GM20000 (cell line): ENCODE measurements around the gene SRRM5.
"Not testable (repeated sequence)": the region's sequence is repeated elsewhere in the genome, so short reads cannot be mapped to it uniquely, and the experiment has no call there.

ENCODE experiments used
- DNase-seq: peaks from one replicate; pipeline ENCODE4 v3.0.0; 2012; ENCODE audit warnings: low spot score
- CTCF ChIP-seq: IDR thresholded peaks from 2 replicates; pipeline ENCODE4 v1.5.1; 2012; ENCODE audit warnings: mild to moderate bottlenecking, control low read depth; ENCODE audit errors: extremely low read depth, missing control alignments

Gene SRRM5

GRCh38 chr19:43581467-43581866 is 30.4 kb upstream of the SRRM5 start:
- DNase-seq: no peak
- TF ChIP-seq CTCF: no peak

GRCh38 chr19:43582495-43582894 is 29.4 kb upstream of the SRRM5 start:
- TF ChIP-seq CTCF: no peak
- DNase-seq: no peak

GRCh38 chr19:43584484-43584883 is 27.4 kb upstream of the SRRM5 start:
- DNase-seq: no peak
- TF ChIP-seq CTCF: no peak

GRCh38 chr19:43586346-43586745 is 25.5 kb upstream of the SRRM5 start:
- no peak for DNase-seq
- TF ChIP-seq CTCF: no peak

GRCh38 chr19:43587029-43587428 is 24.9 kb upstream of the SRRM5 start:
- DNase-seq: not testable (repeated sequence)

- no peak for TF ChIP-seq CTCF
- DNase-seq: no peak
Observed at GRCh38 chr19:43589277-43589676, 22.6 kb upstream of the SRRM5 start.

GRCh38 chr19:43589678-43590077 is 22.2 kb upstream of the SRRM5 start:
- no peak for DNase-seq
- no peak for TF ChIP-seq CTCF

GRCh38 chr19:43591904-43592772 is 19.8 kb upstream of the SRRM5 start:
- no peak for DNase-seq
- TF ChIP-seq CTCF: no peak
